Measurements from ENCODE around the gene DPYSL5. TPM values are rescaled to one million over a fixed set of nuclear protein-coding genes. Genes with fewer than 3 reads are reported as not detected.

Gene DPYSL5
- total RNA-seq, 6 donors from 2014 or later = not detected

GRCh38 chr2:26870585-26871095, 22.7 kb downstream of the DPYSL5 start:
- ATAC-seq (ENCODE audit: low FRiP score in 2 of 2) (no peak), DNase-seq (no peak)
- Histone ChIP-seq H3K4me3 (no peak overlapping the region), H3K4me1 (no peaks in the 10 kb centered on the region), H3K27ac (no peak overlapping the region), H3K27me3 (no peaks in the 10 kb centered on the region), H3K36me3 (no peaks in the 10 kb centered on the region), H3K9me3 (no peaks in the 10 kb centered on the region)
- TF ChIP-seq POLR2AphosphoS5 (IDR thresholded peaks at IDR 0.05) = no peak
- no peak for TF ChIP-seq POLR2A (IDR thresholded peaks at IDR 0.05)
- no peak for TF ChIP-seq CTCF (IDR thresholded peaks at IDR 0.05)
- no peak for TF ChIP-seq EP300 (IDR thresholded peaks at IDR 0.05)
- 87 to 94% methylated on average over 4 of the region's 4 CpGs for WGBS, 2 donors

GRCh38 chr2:26873286-26873983, 25.5 kb downstream of the DPYSL5 start:
- Histone ChIP-seq H3K9me3 (no peaks in the 10 kb centered on the region), H3K4me3 (no peak overlapping the region), H3K27me3 (no peaks in the 10 kb centered on the region), H3K27ac (no peak overlapping the region), H3K36me3 (no peaks in the 10 kb centered on the region), H3K4me1 (no peaks in the 10 kb centered on the region)
- 70 to 78% methylated on average over 6 of the region's 6 CpGs for WGBS, 2 donors
- ATAC-seq (ENCODE audit: low FRiP score in 2 of 2) (no peak), DNase-seq (no peak)
- TF ChIP-seq EP300 (IDR thresholded peaks at IDR 0.05) = no peak
- no peak for TF ChIP-seq POLR2A (IDR thresholded peaks at IDR 0.05)
- TF ChIP-seq POLR2AphosphoS5 (IDR thresholded peaks at IDR 0.05) = no peak
- no peak for TF ChIP-seq CTCF (IDR thresholded peaks at IDR 0.05)

- Histone ChIP-seq H3K27ac (no peak overlapping the region), H3K27me3 (no peaks in the 10 kb centered on the region), H3K4me3 (no peak overlapping the region), H3K9me3 (no peaks in the 10 kb centered on the region), H3K36me3 (no peaks in the 10 kb centered on the region), H3K4me1 (no peaks in the 10 kb centered on the region)
- TF ChIP-seq EP300 (IDR thresholded peaks at IDR 0.05) (no peak), POLR2A (IDR thresholded peaks at IDR 0.05) (no peak), POLR2AphosphoS5 (IDR thresholded peaks at IDR 0.05) (no peak), CTCF (IDR thresholded peaks at IDR 0.05) (no peak)
- no peak for ATAC-seq (ENCODE audit: low FRiP score in 2 of 2)
- no peak for DNase-seq
- WGBS, 2 donors = 78 to 84% methylated on average over 2 of the region's 2 CpGs
Observed at GRCh38 chr2:26874514-26874913, 26.6 kb downstream of the DPYSL5 start.

- Histone ChIP-seq H3K4me1 (no peaks in the 10 kb centered on the region), H3K9me3 (no peaks in the 10 kb centered on the region), H3K27ac (no peak overlapping the region), H3K27me3 (no peaks in the 10 kb centered on the region), H3K36me3 (no peaks in the 10 kb centered on the region), H3K4me3 (no peak overlapping the region)
- DNase-seq = no peak
- no peak for TF ChIP-seq POLR2A (IDR thresholded peaks at IDR 0.05)
- TF ChIP-seq POLR2AphosphoS5 (IDR thresholded peaks at IDR 0.05) = no peak
- TF ChIP-seq EP300 (IDR thresholded peaks at IDR 0.05) = no peak
- TF ChIP-seq CTCF (IDR thresholded peaks at IDR 0.05) = no peak
- ATAC-seq (ENCODE audit: low FRiP score in 2 of 2) = no peak
- 80 to 82% methylated on average over 4 of the region's 4 CpGs for WGBS, 2 donors
Observed at GRCh38 chr2:26875065-26875634, 27.2 kb downstream of the DPYSL5 start.
